NCI-H82 treated with DMSO at 0.1 percent for 48 hours (cell line): ENCODE measurements around the gene MED16.
"Not testable (repeated sequence)": the region's sequence is repeated elsewhere in the genome, so short reads cannot be mapped to it uniquely, and the experiment has no call there.

Experiments
- DNase-seq: peaks from one replicate; lab custom pipeline; 2025; ENCODE audit not compliant: unreplicated experiment; lab: John Stamatoyannopoulos, UW

Gene MED16

GRCh38 chr19:855142-855541 is 37.8 kb downstream of the MED16 start:
- no peak for DNase-seq

GRCh38 chr19:854549-854948 is 38.4 kb downstream of the MED16 start:
- no peak for DNase-seq

GRCh38 chr19:853614-854220 is 39.3 kb downstream of the MED16 start:
- DNase-seq, result not testable (repeated sequence)

- no peak for DNase-seq
These were observed 39.9 kb downstream of the MED16 start for GRCh38 chr19:853014-853585.

- DNase-seq, result no peak
These were observed 40.6 kb downstream of the MED16 start, which contains the start of gene ELANE for GRCh38 chr19:852136-853013. Gene ELANE (plus strand): TSS chr19:852303. CDS start chr19:852329, 26 bp downstream.

GRCh38 chr19:850979-851335 is 42.0 kb downstream of the MED16 start:
- no peak for DNase-seq

- DNase-seq, result no peak
These were observed 42.6 kb downstream of the MED16 start for GRCh38 chr19:850221-850978.

- DNase-seq, result not testable (repeated sequence)
These were observed 43.8 kb downstream of the MED16 start for GRCh38 chr19:849195-849594.

- no peak for DNase-seq
These were observed 44.5 kb downstream of the MED16 start for GRCh38 chr19:848386-848921.

- no peak for DNase-seq
These were observed 47.1 kb downstream of the MED16 start for GRCh38 chr19:845707-846521.

GRCh38 chr19:844546-844971 is 48.4 kb downstream of the MED16 start:
- no peak for DNase-seq

- no peak for DNase-seq
These were observed 49.0 kb downstream of the MED16 start for GRCh38 chr19:843836-844545.

GRCh38 chr19:843180-843835 is 49.7 kb downstream of the MED16 start:
- DNase-seq, result no peak

- DNase-seq, result not testable (repeated sequence)
These were observed 50.2 kb downstream of the MED16 start for GRCh38 chr19:842802-843179.

- no peak for DNase-seq
These were observed 52.3 kb downstream of the MED16 start, which contains the start of gene PRTN3 for GRCh38 chr19:840519-841206. Gene PRTN3 (plus strand): TSS chr19:840999. CDS start chr19:841009, 10 bp downstream.

- DNase-seq, result no peak
These were observed 57.7 kb downstream of the MED16 start for GRCh38 chr19:835210-835810.

GRCh38 chr19:834216-834615 is 58.8 kb downstream of the MED16 start:
- no peak for DNase-seq
